GM12891 (cell line): Measurements from ENCODE around the gene JAZF1.
"Not testable (repeated sequence)": the region's sequence is repeated elsewhere in the genome, so short reads cannot be mapped to it uniquely, and the experiment has no call there.

ENCODE experiments used
- DNase-seq: peaks from one replicate; pipeline ENCODE4 v3.0.0; 2011; ENCODE audit warnings: low spot score; ENCODE audit not compliant: insufficient read length
- FAIRE-seq: peaks from 2 replicates; lab custom pipeline; 2011; peaks lifted over from hg19 to GRCh38; lab: Jason Lieb, UNC
- PAX5 ChIP-seq: IDR thresholded peaks from 2 replicates; pipeline ENCODE4 v1.6.1; 2011; ENCODE audit warnings: low read length, moderate library complexity, mild to moderate bottlenecking; ENCODE audit not compliant: insufficient read depth, severe bottlenecking
- POLR2A ChIP-seq: IDR thresholded peaks from 2 replicates; pipeline ENCODE4 v1.6.1; 2011; ENCODE audit warnings: low read depth, low read length, control low read depth
- POLR2AphosphoS5 ChIP-seq: IDR thresholded peaks from 2 replicates; pipeline ENCODE4 v1.6.1; 2011; ENCODE audit warnings: low read depth, low read length, control low read depth
- POU2F2 ChIP-seq: IDR thresholded peaks from 2 replicates; pipeline ENCODE4 v1.6.1; 2011; ENCODE audit warnings: low read depth, mild to moderate bottlenecking, control low read depth, low read length, moderate library complexity
- SPI1 ChIP-seq: IDR thresholded peaks from 2 replicates; pipeline ENCODE4 v1.6.1; 2011; ENCODE audit warnings: low read depth, low read length, control low read depth
- TAF1 ChIP-seq: IDR thresholded peaks from 2 replicates; pipeline ENCODE4 v1.6.1; 2011; ENCODE audit warnings: low read depth, low read length, control low read depth

The JAZF1 gene

DNA sequence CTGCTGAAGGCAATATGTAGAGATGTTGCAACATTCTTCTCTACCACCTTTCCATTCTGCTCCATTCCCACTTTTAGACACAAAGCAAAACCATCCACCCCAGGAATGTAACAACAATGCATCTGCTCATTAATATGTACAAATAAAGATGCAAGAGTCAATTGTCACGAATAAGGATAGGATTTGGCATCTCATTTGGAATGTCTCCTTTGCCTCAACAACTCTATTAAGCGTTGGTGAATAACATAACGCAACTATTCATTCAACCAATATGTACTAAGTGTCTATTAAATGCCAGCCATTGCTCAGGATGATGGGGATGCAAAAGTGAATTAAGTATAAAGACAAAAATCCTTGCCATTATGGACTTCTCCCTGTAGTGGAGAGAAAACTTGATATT, 152.1 kb downstream of the JAZF1 start:
- DNase-seq (no peak), FAIRE-seq (no peak)
- TF ChIP-seq POLR2AphosphoS5 (no peak), TAF1 (no peak)

GRCh38 chr7:28026237-28026636, 154.4 kb downstream of the JAZF1 start:
- DNase-seq, result no peak
- TF ChIP-seq SPI1 (no peak), POLR2AphosphoS5 (no peak), PAX5 (no peak), TAF1 (no peak), POLR2A (no peak), POU2F2 (no peak)
- FAIRE-seq, result no peak

DNA sequence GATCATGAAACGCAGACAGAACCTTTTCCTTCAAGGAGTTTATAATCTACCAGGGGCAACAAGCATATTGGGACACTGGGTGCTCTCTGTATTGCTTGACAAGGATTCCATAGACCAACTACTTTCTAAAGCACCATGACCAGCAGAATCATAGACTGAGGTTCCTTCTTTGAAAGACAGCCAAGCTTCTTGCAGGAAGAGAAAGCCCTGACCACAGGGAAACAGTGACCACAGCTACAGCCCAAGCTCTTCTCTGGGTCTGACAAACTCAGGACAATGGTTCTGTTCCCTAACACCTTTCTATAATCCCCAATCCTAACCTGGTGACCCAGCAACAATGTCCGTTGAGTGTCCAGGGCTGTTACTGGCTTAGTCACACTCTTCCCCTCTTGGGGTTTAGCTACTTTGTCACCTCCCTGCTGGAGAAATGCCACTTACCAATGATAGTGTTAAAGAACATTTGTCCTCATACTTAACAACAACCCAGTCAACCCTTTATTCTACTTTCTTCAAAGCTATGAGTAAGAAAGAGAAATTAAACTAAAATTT, 155.7 kb downstream of the JAZF1 start:
- no peak for FAIRE-seq

GRCh38 chr7:28020302-28020940, 160.2 kb downstream of the JAZF1 start:
- TF ChIP-seq POLR2A, result no peak
- TF ChIP-seq POU2F2, result peak; percentile 81
- DNase-seq (peak; percentile 31), FAIRE-seq (peak; percentile 97)

More for the DNA sequence above, 155.7 kb downstream of the JAZF1 start:
- TF ChIP-seq TAF1 (no peak), POU2F2 (no peak), POLR2AphosphoS5 (no peak), PAX5 (no peak)
- no peak for DNase-seq

DNA sequence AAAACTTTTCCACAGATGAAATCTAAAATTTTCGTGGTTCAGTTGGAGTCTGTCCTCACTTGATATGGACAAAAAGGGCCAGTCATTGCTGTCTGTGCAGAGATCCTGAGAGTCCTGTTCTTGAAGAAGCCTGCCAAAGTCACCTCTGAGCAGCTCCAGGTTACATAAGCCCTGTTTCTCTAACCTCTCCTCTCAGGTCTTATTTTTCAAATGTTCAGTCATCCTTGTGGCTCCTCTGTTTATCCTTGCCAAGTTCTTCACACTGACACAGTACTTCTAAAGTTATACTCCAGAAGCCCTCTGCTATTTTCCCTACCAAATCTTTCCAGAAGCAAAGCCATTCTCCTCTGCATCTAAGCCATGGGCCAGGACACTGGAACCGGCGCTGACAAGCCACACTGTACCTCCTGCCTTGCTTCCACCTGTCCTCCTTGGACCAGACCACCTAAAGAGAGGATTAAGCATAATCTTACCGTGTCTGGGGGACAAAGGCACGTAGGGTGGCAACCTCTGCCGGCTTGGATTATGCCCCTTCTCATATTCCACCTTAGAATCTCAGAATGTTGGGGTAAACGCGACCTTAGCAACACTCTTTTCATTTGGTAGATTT, 161.6 kb downstream of the JAZF1 start:
- DNase-seq (no peak), FAIRE-seq (no peak)
- TF ChIP-seq POU2F2 (no peak), TAF1 (no peak), SPI1 (no peak), POLR2A (no peak), PAX5 (no peak), POLR2AphosphoS5 (no peak)

DNA sequence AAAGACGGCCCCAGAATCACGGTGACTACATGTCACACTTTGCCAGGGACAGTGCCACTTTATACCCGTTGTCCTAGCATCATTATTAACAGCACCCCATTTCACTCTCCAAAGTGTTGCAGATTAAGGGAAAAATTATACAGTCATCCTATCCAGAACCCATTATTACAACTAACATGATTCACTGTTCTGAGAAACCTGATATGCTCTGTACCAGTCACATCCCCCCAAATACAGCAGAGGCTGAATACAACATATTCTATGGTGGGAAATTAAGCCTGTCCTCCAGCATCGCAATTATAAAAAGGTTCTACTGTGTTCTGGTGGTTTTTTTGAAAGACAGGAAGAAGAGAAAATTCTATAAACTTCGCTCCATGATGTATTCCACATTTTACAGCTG, 162.1 kb downstream of the JAZF1 start:
- FAIRE-seq (no peak), DNase-seq (no peak)
- TF ChIP-seq POLR2AphosphoS5 (no peak), SPI1 (no peak), POU2F2 (no peak), TAF1 (no peak), POLR2A (no peak), PAX5 (no peak)

DNA sequence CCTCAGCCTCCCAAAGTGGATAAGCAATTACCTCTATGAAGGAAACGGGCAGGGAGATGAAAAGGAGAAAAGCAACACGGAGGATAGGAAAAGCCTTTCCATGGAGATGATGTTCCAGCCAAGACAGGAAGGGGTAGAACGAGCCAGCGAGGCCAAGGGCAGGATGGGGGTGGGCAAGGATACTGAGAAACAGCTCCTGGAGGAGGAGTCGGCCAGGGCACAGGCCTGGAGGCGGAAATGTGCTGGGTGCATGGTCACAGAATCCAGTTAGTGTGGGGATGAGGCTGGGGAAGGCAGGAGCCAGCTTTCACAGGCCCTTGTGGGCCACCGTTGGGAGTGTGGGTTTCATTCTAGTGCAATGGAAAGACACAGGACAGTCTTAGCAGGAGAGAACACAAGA, 162.6 kb downstream of the JAZF1 start:
- FAIRE-seq (no peak), DNase-seq (no peak)
- TF ChIP-seq SPI1 (no peak), POLR2A (no peak), TAF1 (no peak), PAX5 (no peak), POU2F2 (no peak), POLR2AphosphoS5 (no peak)

DNA sequence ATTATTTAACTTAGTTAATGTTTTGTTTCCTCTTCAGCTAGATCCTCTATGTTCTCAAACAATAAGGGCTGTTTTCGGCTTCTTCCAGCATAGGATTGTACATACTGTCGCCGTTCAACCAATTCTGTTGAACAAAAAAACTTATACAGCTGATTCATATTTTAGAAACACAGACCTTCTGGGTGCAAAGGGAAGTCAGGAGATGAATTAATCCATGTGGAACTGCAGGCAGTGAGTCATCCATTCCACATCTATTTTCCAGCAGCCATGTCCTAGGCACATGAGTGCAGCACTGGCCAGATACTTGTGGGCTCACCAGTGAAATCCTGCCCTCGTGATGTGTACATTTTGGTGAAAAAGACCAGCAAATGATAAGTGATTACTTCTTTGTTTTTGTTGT, 163.2 kb downstream of the JAZF1 start:
- FAIRE-seq (no peak), DNase-seq (no peak)
- TF ChIP-seq POU2F2 (no peak), SPI1 (no peak), TAF1 (no peak), POLR2A (no peak), POLR2AphosphoS5 (no peak), PAX5 (no peak)

- DNase-seq (no peak), FAIRE-seq (no peak)
- no peak for TF ChIP-seq PAX5
- no peak for TF ChIP-seq POLR2A
- TF ChIP-seq SPI1, result no peak
- TF ChIP-seq TAF1, result no peak
- no peak for TF ChIP-seq POU2F2
- no peak for TF ChIP-seq POLR2AphosphoS5
These were observed 164.3 kb downstream of the JAZF1 start for GRCh38 chr7:28016297-28016696.

DNA sequence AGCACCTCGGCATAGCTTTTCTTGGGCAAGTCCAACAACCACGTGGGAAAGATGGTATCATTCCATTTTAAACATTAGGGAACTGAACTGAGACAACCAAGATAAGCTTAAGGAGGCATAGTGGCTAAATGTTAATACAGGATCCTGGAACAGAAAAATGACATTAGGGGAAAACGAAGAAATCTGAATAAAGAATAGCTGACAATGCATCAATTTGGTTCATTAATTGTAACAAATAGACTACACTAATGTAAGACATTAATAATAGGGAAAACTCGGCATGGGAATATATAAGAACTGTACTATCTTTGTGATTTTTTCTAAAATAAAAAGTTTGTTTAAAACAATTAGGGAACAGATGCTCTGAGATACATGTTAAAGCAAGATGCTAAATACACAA, 165.4 kb downstream of the JAZF1 start:
- FAIRE-seq (no peak), DNase-seq (no peak)
- TF ChIP-seq SPI1, result no peak
- no peak for TF ChIP-seq TAF1
- TF ChIP-seq POLR2AphosphoS5, result no peak
- TF ChIP-seq POLR2A, result no peak
- TF ChIP-seq PAX5, result no peak
- no peak for TF ChIP-seq POU2F2

DNA sequence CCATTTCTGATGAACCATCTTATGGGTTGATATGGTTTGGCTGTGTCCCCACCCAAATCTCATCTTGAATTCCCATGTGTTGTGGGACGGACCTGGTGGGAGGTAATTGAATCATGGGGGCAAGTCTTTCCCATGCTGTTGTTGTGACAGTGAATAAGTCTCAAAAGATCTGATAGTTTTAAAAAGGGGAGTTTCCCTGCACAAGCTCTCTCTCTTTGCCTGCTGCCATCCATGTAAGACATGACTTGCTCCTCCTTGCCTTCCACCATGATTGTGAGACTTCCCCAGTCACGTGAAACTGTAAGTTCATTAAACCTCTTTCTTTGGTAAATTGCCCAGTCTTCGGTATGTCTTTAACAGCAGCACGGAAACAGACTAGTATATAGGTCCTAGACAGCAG, 166.3 kb downstream of the JAZF1 start:
- FAIRE-seq, DNase-seq: not testable (repeated sequence)
